Measurements from ENCODE around the gene ARSI. TPM values are rescaled to one million over a fixed set of nuclear protein-coding genes. Genes with fewer than 3 reads are reported as not detected.

The ARSI gene
- total and polyA plus RNA-seq, 8 donors = 0.14 to 0.87 (median 0.24) TPM; not detected in 3

DNA sequence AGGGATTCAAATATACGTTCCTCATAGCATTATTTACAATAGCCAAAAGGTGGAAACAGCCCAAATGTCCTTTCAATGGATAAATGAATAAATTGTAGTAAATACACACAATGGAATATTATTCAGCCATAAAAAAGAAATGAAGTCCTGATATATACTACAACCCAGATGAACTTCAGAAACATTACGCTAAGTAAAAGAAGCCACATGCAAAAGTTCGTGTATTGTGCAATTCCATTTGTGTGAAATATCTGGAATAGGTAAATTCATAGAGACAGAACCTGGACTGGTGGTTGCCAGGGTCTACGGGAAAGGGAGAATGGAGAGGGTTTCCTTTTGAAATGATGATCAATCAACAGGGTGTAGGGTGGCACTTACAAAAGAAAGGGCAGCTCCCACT lies 12.5 kb upstream of the ARSI start:
- intact Hi-C loops (cut with DNase I) = no loop called here
- ATAC-seq (no peak), DNase-seq (no peak), FAIRE-seq (no peak)
- 79 to 83% methylated on average over 4 of the region's 4 CpGs for WGBS, 2 donors
- TF ChIP-seq, protein P1, sequence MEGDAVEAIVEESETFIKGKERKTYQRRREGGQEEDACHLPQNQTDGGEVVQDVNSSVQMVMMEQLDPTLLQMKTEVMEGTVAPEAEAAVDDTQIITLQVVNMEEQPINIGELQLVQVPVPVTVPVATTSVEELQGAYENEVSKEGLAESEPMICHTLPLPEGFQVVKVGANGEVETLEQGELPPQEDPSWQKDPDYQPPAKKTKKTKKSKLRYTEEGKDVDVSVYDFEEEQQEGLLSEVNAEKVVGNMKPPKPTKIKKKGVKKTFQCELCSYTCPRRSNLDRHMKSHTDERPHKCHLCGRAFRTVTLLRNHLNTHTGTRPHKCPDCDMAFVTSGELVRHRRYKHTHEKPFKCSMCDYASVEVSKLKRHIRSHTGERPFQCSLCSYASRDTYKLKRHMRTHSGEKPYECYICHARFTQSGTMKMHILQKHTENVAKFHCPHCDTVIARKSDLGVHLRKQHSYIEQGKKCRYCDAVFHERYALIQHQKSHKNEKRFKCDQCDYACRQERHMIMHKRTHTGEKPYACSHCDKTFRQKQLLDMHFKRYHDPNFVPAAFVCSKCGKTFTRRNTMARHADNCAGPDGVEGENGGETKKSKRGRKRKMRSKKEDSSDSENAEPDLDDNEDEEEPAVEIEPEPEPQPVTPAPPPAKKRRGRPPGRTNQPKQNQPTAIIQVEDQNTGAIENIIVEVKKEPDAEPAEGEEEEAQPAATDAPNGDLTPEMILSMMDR (IDR thresholded peaks at IDR 0.05) = no peak
- Histone ChIP-seq H3K27me3 (no peaks in the 10 kb centered on the region), H3K9me3 (no peaks in the 10 kb centered on the region), H3K4me1 (no peaks in the 10 kb centered on the region), H3K4me3 (no peak overlapping the region), H3K27ac (no peak overlapping the region), H3K36me3 (no peaks in the 10 kb centered on the region)

DNA sequence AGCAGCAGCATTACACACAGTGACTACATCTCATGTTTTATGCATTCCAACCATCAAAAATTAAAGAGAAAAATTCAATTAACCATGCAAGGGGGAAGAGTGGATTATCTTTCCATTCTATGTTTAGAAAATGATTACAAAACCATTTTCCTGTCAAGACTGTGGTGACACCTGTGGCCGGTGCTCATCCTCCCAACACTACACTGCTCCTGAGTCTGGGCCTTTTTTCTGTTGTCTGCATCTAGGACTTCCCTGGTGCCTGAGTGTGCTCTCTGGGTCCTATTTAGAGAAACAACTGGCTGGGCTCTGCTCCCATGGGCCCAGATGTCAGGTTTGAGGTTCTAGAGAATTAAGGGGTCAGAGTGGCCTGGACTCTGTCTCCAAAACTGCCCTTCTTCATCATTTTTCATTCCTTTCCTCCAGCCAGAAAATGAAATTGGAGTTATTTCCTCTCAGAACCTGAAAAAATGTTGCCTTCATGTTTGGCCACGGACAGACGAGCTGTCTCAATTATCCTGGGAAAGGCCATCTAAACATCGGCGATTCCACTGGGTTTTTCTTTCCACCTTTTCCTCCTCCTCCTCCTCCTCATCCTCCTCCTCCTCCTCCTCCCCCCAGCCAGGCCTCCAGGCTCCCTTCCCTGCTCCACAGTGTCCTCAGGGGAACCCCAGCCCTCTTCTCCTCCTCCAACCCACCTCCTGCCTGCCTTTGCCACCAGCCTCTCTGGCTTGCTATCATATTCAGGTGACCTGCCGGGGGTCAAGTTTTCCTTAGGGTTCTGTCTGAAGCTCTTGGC lies 11.4 kb upstream of the ARSI start:
- no peak for ATAC-seq
- 57 to 79% methylated on average over 6 of the region's 6 CpGs for WGBS, 2 donors
- no peak for FAIRE-seq
- Histone ChIP-seq H3K27ac (no peak overlapping the region), H3K9me3 (no peaks in the 10 kb centered on the region), H3K36me3 (no peaks in the 10 kb centered on the region), H3K27me3 (no peaks in the 10 kb centered on the region), H3K4me3 (no peak overlapping the region), H3K4me1 (no peaks in the 10 kb centered on the region)
- DNase-seq = no peak
- TF ChIP-seq, protein P1 (IDR thresholded peaks at IDR 0.05) = no peak
- intact Hi-C loops (cut with DNase I) = no loop called here

GRCh38 chr5:150313501-150313900 lies 10.8 kb upstream of the ARSI start:
- H3K4me3 ChIP-seq = no peak overlapping the region
- H3K9me3 ChIP-seq = no peaks in the 10 kb centered on the region
- H3K27ac ChIP-seq = no peak overlapping the region
- no peaks in the 10 kb centered on the region for H3K27me3 ChIP-seq
- 86 to 92% methylated on average over 6 of the region's 6 CpGs for WGBS, 2 donors
- ATAC-seq = no peak
- H3K4me1 ChIP-seq = no peaks in the 10 kb centered on the region
- intact Hi-C loops (cut with DNase I) = no loop called here
- H3K36me3 ChIP-seq = no peaks in the 10 kb centered on the region
- TF ChIP-seq, protein P1 (IDR thresholded peaks at IDR 0.05) = no peak
- DNase-seq = no peak
- no peak for FAIRE-seq

DNA sequence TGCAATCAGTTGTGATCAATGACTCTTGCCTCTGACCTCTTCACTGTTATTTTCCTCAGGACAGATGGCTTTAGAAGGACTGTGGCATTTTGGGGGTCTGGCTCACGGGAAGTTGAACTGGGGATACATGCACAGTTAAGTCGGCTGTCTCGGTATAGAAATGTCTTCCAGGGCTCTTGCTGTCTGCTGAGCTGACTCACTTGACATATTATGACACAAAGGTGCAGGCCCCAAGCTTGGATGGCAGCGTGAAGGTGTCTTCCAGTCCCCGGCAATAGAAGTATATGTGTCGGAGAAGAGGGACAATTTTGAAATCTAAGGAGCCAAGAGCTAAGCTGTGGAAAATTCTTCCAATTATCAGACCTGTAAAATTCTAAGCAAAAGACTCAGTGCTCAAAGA lies 9.8 kb upstream of the ARSI start:
- H3K4me1 ChIP-seq = no peaks in the 10 kb centered on the region
- WGBS, 2 donors = 89 to 91% methylated on average over 6 of the region's 6 CpGs
- no peak overlapping the region for H3K27ac ChIP-seq
- H3K9me3 ChIP-seq = no peaks in the 10 kb centered on the region
- no peak for DNase-seq
- FAIRE-seq = no peak
- no peak overlapping the region for H3K4me3 ChIP-seq
- ATAC-seq = no peak
- intact Hi-C loops (cut with DNase I) = no loop called here
- H3K27me3 ChIP-seq = no peaks in the 10 kb centered on the region
- H3K36me3 ChIP-seq = no peaks in the 10 kb centered on the region
- TF ChIP-seq, protein P1 (IDR thresholded peaks at IDR 0.05) = no peak

GRCh38 chr5:150311015-150311692 lies 8.4 kb upstream of the ARSI start:
- TF ChIP-seq, protein P1 (IDR thresholded peaks at IDR 0.05) = no peak
- H3K27ac ChIP-seq = no peak overlapping the region
- H3K9me3 ChIP-seq = no peaks in the 10 kb centered on the region
- intact Hi-C loops (cut with DNase I) = no loop called here
- H3K36me3 ChIP-seq = no peaks in the 10 kb centered on the region
- WGBS, 2 donors = 74 to 79% methylated on average over 7 of the region's 7 CpGs
- ATAC-seq = no peak
- H3K4me3 ChIP-seq = no peak overlapping the region
- FAIRE-seq = no peak
- H3K4me1 ChIP-seq = no peaks in the 10 kb centered on the region
- no peak for DNase-seq
- no peaks in the 10 kb centered on the region for H3K27me3 ChIP-seq

Measured in pancreas (tissue), 10 donors.